SU-DHL-6 (cell line): Measurements from ENCODE around the gene TMCC1.

ENCODE experiments used
- EZH2phosphoT487 ChIP-seq: fragments of 200-600 bp; sonication (generic), shearing (Covaris generic); conservative IDR thresholded peaks from 2 replicates; pipeline ENCODE4 v1.6.1; 2018; ENCODE audit warnings: mild to moderate bottlenecking, antibody characterized with exemption, low read length, moderate library complexity, mixed read lengths
- TF ChIP-seq, protein P1 (sequence below): fragments of 200-600 bp; sonication (generic); IDR thresholded peaks from one replicate; pipeline ENCODE4 v1.5.1; 2017; ENCODE audit warnings: antibody characterized with exemption, mild to moderate bottlenecking, low read length, moderate library complexity; ENCODE audit not compliant: insufficient read depth, poor library complexity, severe bottlenecking

DNA sequence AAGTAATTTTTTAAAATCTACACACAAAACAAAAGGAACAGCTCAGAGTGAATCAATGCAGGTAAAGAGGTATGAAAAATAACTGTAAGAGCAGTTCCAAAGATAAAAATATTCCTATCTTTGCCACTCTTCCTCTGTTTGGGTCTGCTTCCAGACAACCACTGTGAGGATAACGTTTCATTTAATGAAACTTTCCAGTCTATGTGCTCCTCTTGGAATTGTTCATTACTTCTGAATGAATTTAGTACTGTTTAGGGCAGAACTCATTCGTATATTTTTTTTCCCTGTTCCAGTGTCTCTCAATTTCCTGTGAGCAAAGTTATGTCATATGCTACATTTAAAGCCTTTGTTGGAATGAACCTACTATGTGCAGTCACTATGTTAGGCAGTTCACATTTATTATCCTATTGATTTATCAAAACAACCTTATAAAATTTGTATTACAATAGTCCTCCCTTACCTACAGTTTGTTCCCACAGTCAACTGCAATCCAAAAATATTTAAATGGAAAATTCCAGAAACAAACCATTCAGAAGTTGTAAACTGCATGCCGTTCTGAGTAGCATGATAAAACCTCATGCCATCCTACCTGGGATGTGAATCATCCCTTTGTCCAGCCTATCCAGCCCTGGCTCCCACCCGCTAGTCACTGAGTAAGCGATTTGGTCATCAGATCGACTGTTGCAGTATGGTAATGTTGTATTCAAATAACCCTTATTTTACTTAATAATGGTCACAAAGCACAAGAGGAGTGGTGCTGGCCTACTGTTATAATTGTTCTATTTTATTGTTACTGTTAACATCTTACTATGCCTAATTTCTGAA is 98.1 kb downstream of the TMCC1 start:
- TF ChIP-seq, protein P1, sequence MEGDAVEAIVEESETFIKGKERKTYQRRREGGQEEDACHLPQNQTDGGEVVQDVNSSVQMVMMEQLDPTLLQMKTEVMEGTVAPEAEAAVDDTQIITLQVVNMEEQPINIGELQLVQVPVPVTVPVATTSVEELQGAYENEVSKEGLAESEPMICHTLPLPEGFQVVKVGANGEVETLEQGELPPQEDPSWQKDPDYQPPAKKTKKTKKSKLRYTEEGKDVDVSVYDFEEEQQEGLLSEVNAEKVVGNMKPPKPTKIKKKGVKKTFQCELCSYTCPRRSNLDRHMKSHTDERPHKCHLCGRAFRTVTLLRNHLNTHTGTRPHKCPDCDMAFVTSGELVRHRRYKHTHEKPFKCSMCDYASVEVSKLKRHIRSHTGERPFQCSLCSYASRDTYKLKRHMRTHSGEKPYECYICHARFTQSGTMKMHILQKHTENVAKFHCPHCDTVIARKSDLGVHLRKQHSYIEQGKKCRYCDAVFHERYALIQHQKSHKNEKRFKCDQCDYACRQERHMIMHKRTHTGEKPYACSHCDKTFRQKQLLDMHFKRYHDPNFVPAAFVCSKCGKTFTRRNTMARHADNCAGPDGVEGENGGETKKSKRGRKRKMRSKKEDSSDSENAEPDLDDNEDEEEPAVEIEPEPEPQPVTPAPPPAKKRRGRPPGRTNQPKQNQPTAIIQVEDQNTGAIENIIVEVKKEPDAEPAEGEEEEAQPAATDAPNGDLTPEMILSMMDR: no peak
- no peak for TF ChIP-seq EZH2phosphoT487
